Upper lobe of right lung (tissue), 1 donor: Measurements from ENCODE around the gene AMFR. TPM values are rescaled to one million over a fixed set of nuclear protein-coding genes. Genes with fewer than 3 reads are reported as not detected.

Experiments used
- ATAC-seq: fragments of 200-7000 bp; cut with Tn5 transposase; one replicate; pipeline ENCODE4 v1.9.1; 2020; ENCODE audit warnings: mild to moderate bottlenecking, moderate library complexity
- DNase-seq: peaks from one replicate; pipeline ENCODE4 v3.0.0-alpha.2; 2020
- H3K27ac ChIP-seq: fragments of 200-600 bp; one replicate; pipeline ENCODE4 v1.8.0; 2022
- H3K27me3 ChIP-seq: fragments of 200-600 bp; one replicate; pipeline ENCODE4 v1.8.0; 2022; ENCODE audit warnings: mild to moderate bottlenecking
- H3K36me3 ChIP-seq: fragments of 200-600 bp; one replicate; pipeline ENCODE4 v1.8.0; 2022
- H3K4me1 ChIP-seq: fragments of 200-600 bp; one replicate; pipeline ENCODE4 v1.8.0; 2022
- H3K4me3 ChIP-seq: fragments of 200-600 bp; one replicate; pipeline ENCODE4 v1.8.0; 2022; ENCODE audit warnings: mild to moderate bottlenecking
- H3K9me3 ChIP-seq: fragments of 200-600 bp; one replicate; pipeline ENCODE4 v1.8.0; 2022
- CTCF ChIP-seq: fragments of 200-600 bp; IDR thresholded peaks from one replicate; pipeline ENCODE4 v1.8.0; 2022; ENCODE audit warnings: antibody characterized with exemption
- intact Hi-C: fragments of 100-400 bp; cut with DNase I; formaldehyde crosslinking; loops from one replicate; pipeline ENCODE4 v1.11.0; 2022
- total RNA-seq: library from RNA; stranded (reverse); fragmentation: NEBNext Ultra II Directional; extraction: Animal tissue kit (Norgen Biotek cat#: 25700); gene quantifications from one replicate; pipeline ENCODE4 v1.2.1, GENCODE V29; 2021
- donor health status: DM: no; HTN: yes; CAD: no; lungs with severe emphysema.

AMFR gene
- total RNA-seq, 1 donor from 2014 or later: 89.8 TPM

GRCh38 chr16:56411624-56412023 lies 13.7 kb downstream of the AMFR start:
- TF ChIP-seq CTCF: no peak
- peaks cover 46% of the 10 kb centered on the region for H3K36me3 ChIP-seq
- H3K27me3 ChIP-seq: no peaks in the 10 kb centered on the region
- ATAC-seq (no peak), DNase-seq (no peak)
- intact Hi-C loops: no loop called here
- H3K9me3 ChIP-seq: no peaks in the 10 kb centered on the region
- H3K27ac ChIP-seq: no peak overlapping the region
- no peaks in the 10 kb centered on the region for H3K4me1 ChIP-seq
- no peak overlapping the region for H3K4me3 ChIP-seq

GRCh38 chr16:56411123-56411522 lies 14.2 kb downstream of the AMFR start:
- no peaks in the 10 kb centered on the region for H3K27me3 ChIP-seq
- no peaks in the 10 kb centered on the region for H3K4me1 ChIP-seq
- no peaks in the 10 kb centered on the region for H3K9me3 ChIP-seq
- H3K36me3 ChIP-seq: peaks cover 48% of the 10 kb centered on the region
- no peak overlapping the region for H3K27ac ChIP-seq
- TF ChIP-seq CTCF: no peak
- H3K4me3 ChIP-seq: no peak overlapping the region
- DNase-seq (no peak), ATAC-seq (no peak)
- intact Hi-C loops: no loop called here

GRCh38 chr16:56409195-56409594 lies 16.1 kb downstream of the AMFR start:
- Histone ChIP-seq H3K27me3 (no peaks in the 10 kb centered on the region), H3K27ac (no peak overlapping the region), H3K4me3 (no peak overlapping the region), H3K4me1 (no peaks in the 10 kb centered on the region), H3K9me3 (no peaks in the 10 kb centered on the region), H3K36me3 (peaks cover 63% of the 10 kb centered on the region)
- DNase-seq: no peak
- intact Hi-C loops: no loop called here
- no peak for ATAC-seq
- no peak for TF ChIP-seq CTCF

GRCh38 chr16:56408379-56409098 lies 16.8 kb downstream of the AMFR start:
- ATAC-seq: no peak

GRCh38 chr16:56405977-56406672 lies 19.2 kb downstream of the AMFR start:
- no peak for TF ChIP-seq CTCF
- H3K27ac ChIP-seq: no peak overlapping the region
- H3K4me1 ChIP-seq: no peaks in the 10 kb centered on the region
- ATAC-seq (no peak), DNase-seq (no peak)
- intact Hi-C loops: no loop called here
- no peaks in the 10 kb centered on the region for H3K27me3 ChIP-seq
- no peak overlapping the region for H3K4me3 ChIP-seq
- H3K36me3 ChIP-seq: peaks cover 74% of the 10 kb centered on the region
- no peaks in the 10 kb centered on the region for H3K9me3 ChIP-seq

More at GRCh38 chr16:56408379-56409098, 16.8 kb downstream of the AMFR start:
- no peaks in the 10 kb centered on the region for H3K9me3 ChIP-seq
- H3K4me1 ChIP-seq: no peaks in the 10 kb centered on the region
- H3K4me3 ChIP-seq: no peak overlapping the region
- intact Hi-C loops: no loop called here
- H3K36me3 ChIP-seq: peaks cover 68% of the 10 kb centered on the region
- TF ChIP-seq CTCF: no peak
- no peaks in the 10 kb centered on the region for H3K27me3 ChIP-seq
- DNase-seq: no peak
- no peak overlapping the region for H3K27ac ChIP-seq
